Activated T-cell treated with anti-CD3 and anti-CD28 coated beads, Interleukin-2, amount 50 U/mL, for 1 hour (primary cell): ENCODE results near the gene MRPL55.
A peak's percentile ranks its signal among the peaks of the same experiment; 100 is the strongest.

Experiments
- DNase-seq: peaks from one replicate; pipeline ENCODE4 v3.0.0-alpha.2; 2020

The MRPL55 gene

DNA sequence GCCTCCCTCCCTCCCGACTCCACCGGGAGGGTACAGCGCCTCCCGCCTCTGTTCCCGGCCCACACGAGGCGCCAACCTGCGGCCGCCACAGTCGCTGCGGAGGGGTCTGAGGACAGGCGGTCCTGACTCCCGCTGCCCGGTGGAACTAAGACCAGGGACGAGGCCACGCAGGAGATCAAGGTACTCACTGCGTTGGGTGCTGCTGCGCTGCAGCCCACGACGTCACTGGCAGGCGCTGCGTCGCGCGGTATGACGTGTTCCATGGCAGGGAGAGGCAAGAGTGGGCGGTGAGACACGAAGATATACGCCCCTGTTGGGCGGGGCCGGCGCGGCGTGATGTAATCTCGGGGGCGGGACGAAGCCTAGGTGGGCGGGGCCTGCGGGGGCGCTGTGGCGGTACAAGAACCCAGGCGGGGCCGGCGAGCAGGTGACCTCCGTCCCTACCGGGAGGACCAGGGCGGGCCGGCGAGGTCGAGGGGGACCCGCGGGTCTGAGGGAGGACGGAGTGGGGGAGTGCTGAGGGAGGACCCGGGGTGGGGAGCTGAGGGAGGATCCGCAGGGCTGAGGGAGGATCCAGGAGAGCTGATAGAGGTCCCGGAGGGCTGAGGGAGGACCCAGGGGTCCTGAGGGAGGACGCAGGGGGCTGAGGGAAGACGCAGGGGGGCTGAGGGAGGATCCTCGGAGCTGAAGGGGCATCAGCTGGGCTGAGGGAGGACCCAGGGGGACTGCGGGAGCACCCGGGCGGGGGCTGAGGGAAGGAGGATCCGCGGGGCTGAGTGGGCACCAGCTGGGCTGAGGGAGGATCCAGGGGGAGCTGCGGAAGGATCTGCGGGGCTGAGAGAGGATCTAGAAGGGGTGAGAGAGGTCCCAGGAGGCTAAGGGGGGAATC is at the start of gene MRPL55:
MRPL55 (minus strand) TSS at position 227 of the 889 bp plus-strand sequence. CDS start 1,039 bp downstream, outside the sequence.
- DNase-seq: peak; percentile 100

DNA sequence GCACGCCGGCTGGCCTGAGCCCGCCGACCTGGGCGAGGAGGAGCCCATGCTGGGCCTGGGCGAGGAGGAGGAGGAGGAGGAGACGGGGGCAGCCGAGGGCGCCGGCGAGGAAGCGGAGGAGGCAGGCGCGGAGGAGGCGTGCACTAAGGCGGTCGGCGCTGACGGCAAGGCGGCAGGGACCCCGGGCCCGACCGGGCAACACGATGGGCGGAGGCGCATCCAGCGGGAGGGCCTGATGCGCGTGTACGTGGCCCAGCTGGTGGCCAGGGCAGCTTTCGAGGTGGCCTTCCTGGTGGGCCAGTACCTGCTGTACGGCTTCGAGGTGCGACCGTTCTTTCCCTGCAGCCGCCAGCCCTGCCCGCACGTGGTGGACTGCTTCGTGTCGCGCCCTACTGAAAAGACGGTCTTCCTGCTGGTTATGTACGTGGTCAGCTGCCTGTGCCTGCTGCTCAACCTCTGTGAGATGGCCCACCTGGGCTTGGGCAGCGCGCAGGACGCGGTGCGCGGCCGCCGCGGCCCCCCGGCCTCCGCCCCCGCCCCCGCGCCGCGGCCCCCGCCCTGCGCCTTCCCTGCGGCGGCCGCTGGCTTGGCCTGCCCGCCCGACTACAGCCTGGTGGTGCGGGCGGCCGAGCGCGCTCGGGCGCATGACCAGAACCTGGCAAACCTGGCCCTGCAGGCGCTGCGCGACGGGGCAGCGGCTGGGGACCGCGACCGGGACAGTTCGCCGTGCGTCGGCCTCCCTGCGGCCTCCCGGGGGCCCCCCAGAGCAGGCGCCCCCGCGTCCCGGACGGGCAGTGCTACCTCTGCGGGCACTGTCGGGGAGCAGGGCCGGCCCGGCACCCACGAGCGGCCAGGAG is 49.3 kb upstream of the MRPL55 start:
- DNase-seq: no peak

DNA sequence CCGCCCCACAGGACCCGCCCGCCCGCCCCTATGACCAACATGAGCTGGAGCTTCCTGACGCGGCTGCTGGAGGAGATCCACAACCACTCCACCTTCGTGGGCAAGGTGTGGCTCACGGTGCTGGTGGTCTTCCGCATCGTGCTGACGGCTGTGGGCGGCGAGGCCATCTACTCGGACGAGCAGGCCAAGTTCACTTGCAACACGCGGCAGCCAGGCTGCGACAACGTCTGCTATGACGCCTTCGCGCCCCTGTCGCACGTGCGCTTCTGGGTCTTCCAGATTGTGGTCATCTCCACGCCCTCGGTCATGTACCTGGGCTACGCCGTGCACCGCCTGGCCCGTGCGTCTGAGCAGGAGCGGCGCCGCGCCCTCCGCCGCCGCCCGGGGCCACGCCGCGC is 48.6 kb upstream of the MRPL55 start:
- DNase-seq: no peak

DNA sequence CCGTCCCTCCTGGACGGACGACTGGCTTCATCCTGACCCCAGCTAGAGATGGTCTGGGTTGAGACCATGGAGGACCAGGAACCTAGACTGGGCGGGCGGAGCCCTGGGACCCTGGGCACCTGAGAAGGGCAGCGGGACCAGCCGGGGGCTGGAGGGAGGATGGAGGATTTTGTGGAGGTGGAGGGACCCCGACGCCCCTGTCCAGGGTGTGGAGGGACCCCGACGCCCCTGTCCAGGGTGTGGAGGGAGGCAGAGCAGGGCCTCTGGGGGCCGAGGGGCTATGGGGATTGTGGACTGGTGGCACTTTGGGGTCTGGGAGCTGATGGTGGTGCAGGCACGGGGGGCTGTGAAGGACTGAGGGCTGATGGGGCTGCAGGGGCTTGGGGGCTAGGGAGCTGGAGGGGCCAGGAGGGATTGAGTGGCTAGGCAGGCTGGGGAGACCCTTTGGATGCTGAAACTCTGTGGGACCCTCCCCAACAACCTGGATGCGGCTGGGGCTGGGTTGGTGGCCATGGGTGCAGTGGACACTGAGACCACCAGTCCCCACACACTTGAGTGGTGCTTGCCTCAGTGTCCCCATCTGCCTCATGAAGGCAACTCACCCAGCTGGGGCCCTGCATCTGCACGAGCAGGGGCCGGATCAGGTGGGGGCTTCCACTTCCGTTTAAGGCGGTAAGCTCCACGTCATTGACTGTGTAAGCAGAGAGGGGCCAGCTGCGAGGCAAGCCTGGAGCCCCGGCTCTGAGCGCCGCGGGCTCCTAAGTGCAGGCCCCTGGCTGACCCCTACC is 48.0 kb upstream of the MRPL55 start:
- no peak for DNase-seq

DNA sequence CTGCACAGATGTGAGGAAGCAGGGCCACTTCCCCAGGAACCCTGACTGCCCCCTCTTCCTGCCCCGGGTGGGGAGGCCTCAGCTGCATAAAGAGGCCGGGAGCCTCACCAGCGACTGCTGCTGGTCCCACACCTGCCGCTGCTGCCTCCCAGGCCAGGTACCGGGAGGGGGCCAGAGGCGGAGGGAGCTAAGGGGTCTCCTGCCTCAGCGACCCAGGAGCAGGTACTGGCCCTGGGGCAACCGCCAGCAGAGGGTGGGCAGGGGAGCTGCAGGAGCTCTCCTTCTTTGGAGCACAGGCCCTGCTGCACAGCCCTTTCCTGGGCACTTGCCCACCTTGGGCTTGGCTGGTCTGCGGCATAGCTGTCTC is 47.4 kb upstream of the MRPL55 start:
- DNase-seq: no peak

DNA sequence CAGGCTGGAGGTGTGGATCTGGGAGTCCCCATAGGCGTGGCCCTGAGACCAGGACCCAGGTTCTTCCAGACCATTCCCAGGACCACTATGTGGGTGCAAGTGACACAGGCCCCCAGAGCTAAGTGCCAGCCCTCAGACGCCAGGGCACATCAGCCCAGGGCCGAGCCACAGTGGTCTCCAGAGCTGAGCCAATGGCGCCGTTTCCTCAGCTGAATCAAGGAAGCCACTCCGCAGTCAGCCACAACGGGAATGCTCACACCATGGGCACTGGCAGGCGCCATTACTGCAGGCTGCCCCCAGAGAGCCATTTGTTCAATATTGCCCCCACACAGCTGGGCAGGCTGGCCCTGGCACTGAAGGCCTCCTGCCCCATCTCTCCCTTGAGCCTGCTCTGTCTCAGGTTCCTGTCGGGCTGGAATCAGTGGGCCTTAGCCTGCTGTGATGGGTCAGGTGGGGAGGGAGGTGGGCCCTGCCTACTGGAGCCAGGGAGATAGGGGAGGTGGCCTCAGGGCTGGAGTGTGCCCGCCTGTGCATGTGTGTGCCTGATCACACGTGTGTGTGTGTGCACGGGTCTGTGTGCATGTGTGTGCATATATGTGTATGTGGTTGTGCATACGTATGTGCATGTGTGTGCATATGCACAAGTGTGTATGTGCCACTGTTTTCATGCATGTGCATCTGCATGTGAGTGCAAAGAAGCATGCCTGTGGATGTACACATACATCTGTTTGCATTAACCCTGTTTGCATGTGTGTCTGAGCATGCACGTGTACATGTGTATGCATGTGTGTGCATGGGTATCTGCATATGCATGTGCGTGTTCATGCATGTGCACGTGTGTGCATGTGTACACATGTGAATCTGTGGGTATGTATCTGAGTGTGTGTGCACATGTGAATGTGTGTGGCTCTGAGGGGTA is 46.8 kb upstream of the MRPL55 start:
- DNase-seq: no peak

DNA sequence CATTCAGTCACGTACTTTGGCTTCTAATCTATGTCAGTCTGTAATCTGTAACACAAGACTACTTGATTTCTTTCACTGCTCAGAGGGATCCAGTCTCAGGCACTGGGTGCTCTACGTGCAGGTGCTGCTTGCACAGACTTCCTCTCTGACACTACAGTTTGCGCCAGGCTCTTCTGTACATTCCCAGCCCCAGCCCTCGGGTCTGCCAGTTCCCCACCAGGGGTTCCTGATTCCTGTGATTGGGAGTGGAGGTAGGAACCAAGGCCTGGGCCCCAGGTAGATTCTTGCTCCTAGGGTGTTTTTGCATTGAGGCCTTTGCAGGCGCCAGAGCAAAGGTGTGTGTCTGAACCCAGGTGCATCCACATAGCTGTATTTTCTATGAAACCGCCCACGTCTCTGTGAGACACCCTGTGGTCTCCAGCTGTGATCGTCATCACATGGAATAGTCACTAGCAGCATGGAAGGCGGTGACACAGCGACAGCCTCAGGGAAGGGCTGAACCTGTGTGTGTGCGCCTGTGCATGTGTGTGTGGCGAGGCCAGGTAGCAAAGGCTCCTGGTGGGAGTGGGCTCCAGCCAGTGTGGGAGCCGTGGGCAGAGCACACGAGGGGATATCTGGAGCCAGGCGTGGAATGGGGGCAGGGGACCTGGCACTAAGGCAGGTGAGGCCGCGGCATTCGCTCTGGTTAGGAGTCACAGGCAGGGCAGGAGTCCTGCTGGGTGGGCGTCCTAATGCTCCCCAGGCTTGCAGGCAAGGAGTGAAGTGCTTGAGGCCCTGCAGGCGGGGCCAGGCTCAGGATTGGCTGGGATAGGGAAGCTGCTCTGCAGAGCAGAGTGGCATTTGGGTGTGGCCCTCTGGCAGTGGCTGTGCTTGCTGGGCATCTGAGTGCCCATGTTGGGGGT is 45.8 kb upstream of the MRPL55 start:
- DNase-seq: no peak

DNA sequence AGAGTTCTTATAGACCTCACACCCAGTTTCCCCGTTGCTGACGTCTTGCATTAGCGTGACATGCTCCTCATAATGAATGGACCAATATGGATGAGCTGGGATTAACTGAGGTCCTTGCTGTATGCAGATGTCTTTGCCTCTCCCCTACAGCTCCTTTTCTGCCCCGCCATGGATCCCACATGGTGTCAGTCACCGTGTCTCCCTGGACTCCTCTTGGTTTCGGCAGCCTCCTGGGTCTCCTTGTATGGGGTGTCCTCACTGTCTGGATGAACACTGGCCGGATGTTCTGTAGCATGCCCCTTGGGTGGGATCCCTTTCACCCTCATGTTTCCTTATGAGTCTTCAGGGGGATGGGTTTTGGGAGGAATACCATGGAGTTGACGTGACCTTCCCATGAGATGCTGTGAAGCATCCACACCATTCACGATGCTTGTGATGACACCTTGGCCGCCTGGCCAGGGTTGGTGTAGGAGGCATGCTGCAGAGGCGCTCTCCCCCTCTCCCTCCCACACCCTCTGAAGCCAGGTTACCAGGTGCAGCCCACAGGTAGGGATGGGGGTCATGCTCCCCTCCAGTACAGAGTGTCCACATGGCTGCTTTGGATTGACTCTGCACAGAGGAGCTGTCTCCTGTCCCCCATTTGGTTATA is 45.0 kb upstream of the MRPL55 start:
- no peak for DNase-seq

DNA sequence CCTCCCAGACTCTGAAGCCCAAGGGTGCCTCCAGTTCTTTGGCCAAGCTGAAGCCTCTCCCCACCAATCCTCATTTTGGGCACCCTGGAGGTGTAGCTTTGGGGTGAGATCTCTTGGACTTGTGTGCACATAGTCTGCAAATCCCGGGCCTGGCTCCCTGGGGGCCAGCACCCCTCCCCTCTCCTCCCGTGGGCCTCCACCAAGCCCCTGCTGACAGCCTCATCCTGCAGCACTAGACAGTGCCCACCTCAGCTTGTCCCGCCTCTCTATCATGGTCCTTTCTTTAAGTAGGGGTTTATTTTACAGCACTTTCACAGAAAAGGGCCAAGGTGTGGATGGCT is 43.8 kb upstream of the MRPL55 start:
- no peak for DNase-seq

DNA sequence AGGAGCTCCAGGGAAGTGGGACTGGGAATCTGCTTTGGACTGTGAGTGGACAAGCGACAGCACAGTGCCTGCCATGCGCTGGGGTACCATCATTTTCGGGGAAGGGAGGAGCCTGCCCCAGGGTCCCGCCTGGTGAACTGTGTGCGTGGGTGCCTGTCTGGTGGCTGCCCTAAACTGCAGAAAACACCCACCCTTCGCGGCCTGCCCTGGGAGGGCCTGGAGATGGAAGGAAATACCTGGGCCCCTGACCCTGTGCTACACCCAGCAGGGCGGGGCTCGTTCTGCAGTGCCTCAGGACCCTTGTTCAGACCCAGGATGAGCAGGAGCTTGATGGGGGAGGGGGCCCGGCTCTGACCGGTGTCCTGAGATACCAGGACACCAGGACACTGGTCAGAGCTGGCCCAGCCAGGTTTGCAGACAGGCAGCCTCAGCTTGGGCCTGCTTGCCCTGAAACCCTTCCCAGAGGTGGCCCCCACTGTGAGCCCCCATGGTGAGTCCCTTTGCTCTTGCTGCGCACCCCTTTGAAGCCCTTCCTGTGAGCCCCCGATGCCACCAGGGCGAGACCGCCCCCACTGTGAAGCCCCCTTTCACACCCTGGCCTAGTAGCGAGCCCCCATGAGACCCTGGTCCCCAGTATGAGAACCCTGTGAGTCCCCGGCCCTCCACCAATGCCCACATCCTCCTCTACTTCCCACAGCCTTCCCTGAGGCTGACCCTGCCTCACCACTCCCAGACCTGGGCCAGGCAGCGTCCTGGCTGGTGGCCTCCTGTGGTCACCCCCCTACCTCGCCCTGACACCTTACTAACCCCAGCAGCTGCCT is 43.2 kb upstream of the MRPL55 start:
- no peak for DNase-seq

DNA sequence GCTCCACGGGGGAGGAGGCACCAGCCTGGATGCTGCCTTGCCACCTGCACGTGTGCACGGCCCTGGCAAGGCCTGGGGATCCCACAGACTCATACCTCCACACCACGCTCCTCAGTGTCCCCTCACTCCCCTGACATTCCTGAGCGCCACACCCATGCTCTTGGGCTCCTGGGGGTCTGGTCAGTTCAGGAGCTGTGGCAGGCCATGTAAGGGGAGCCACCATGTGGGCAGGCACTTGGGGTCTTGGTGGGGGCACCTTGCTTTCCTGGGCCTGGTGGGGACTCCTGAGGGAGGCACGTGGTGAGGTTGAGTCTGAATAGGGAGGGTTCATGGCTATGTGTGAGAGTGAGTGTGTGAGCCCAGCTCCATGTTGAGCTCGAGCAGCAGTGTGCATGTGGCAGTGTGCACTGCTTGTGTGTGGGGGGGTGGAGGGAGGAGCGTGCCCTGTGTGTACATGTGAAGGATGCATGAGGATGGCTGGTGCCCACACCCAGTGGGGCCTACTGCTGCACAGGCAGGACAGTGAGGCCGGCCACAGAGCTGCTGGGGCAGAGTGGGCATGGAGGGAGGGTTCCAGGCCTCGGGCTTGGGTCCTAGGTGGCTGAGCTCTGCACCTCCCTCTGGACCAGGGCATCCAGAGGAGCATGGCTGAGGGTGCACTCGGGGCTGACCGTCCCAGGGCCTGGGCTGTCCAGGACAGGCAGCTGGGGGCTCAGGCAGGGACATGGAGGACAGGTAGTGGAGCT is 42.3 kb upstream of the MRPL55 start:
- peak; percentile 17 for DNase-seq

DNA sequence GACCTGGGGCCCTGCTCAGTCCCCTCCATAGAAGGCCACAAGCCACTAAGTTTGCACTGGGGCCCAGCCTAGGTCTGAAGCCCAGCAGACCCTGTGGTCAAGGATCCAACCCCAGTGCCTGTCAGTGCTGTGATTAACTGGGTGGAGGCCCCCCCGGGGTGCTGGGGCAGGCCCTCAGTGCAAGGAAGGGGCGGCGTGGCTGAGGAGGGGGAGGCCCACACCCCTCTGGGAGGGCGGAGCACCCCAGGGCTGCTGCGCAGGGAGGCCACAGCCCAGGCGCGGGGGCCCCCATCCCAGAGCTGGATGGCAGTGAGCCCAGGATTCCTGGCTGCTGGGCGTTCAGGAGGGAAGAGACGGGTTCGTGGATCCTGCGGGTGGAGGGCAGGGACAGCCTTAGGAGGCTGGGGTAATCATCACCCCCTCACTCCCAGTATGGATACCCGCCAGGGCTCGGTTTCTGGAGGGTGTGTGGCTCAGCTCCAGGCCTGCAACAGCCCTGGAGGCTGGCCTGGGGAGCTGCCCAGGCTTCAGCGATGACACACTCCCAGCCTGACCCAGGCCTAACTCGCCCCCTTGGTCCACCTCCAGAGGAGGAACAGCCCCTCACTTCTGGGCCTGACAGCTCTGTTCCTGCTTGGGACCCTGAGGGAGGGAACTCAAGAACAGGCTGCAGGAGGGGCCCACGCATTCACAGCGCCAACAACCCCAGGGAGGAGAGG is 41.5 kb upstream of the MRPL55 start:
- peak; percentile 17 for DNase-seq

DNA sequence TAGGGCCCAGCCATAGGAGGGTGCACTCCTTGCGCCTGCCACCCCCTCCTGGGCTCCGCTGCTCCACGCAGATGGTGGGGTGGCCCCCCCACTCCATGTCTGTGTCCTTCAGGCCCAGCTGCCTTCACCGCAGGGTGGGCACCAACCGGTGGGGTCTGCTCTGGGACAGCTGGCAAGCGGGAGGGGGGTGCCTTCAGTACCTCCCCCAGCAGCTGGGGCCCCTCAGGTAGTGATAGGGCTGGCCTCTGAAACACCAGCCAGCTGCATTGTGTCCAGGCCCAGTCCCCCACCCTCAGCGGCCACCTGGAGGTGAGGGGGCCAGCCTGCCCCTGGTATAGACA is 41.0 kb upstream of the MRPL55 start:
- DNase-seq: peak; percentile 21

DNA sequence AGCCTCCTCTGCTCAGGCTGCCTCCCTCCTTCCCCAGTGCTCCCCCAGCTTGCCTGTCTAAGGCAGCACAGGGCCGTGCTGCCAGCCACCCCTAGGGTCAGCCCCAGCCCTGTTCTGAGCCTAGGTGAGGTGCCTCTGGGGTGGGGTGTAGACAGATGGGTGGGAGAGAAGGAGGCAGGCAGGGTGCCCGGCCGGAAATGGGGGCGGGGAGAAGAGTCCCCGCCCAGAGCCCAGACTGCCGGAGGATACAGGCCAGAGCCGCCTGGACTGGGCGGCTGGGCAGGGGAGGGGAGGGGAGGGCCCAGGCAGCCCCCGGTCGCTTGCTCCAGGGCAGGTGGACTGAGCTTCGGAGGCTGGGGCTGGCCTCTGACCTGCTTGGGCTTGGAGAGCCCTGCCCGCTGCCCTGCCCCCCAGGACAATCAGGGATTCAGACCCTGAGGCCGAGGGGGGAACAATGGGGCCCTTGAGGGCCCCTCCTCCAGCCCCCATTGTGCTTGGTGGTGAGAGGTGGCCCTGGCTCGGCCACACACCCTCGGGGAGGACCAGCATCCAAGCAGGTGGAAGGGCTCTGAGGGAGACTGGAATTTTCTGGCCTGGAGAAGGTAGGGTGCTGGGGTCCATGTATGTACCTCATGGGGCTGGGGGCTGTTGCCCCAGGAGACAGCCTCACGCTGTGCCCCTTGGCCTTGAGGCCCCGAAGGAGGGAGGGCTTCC is 40.5 kb upstream of the MRPL55 start, which contains the start of gene GJC2:
GJC2 (plus strand) TSS at position 525 of the 714 bp plus-strand sequence. CDS start 7,829 bp downstream, outside the sequence.
- peak; percentile 17 for DNase-seq

DNA sequence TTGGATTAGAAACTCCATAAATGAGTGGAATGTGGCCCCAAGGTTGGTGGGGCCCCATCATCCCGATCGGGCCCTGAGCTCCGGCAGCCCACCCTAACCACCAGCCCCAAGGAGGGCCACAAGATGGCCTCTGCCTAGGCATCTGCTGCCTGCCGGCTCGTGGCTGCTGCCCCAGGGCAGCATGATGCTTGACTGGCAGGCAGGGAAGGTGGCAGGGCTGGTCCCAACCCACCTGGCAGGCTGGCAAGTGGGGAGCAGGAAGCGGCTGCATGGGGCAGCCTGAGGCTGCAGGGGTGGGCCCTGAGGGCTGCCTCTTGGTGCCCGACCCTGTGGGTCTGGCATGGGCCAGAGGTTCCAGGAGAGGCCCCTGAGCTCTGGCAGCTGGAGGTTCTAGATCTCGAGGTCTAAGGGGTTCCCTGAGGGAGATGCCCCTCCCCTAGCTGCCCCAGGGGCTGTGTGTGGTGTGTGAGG is 39.9 kb upstream of the MRPL55 start:
- peak; percentile 15 for DNase-seq

DNA sequence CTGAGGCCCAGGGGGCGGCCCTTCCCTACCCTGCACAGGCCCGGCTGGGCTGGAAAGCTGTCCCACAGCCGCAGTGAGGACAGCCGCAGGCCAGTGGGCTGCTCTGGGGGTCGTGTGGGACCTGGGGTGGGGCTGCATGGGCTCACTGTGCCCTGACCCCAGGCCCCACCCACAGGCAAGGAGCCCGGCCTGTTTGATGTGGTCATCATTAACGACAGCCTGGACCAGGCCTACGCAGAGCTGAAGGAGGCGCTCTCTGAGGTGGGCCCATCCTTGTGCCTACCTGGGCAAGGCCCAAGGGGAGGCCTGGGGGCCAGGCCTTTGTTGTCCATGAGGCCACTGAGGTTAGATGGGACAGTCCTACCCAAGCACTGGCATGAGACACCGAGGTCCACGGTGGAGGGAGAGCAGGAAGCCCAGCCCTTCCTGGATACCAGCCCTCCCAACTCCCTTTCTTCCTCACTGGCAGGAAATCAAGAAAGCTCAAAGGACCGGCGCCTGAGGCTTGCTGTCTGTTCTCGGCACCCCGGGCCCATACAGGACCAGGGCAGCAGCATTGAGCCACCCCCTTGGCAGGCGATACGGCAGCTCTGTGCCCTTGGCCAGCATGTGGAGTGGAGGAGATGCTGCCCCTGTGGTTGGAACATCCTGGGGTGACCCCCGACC is 39.2 kb upstream of the MRPL55 start:
- peak; percentile 14 for DNase-seq

DNA sequence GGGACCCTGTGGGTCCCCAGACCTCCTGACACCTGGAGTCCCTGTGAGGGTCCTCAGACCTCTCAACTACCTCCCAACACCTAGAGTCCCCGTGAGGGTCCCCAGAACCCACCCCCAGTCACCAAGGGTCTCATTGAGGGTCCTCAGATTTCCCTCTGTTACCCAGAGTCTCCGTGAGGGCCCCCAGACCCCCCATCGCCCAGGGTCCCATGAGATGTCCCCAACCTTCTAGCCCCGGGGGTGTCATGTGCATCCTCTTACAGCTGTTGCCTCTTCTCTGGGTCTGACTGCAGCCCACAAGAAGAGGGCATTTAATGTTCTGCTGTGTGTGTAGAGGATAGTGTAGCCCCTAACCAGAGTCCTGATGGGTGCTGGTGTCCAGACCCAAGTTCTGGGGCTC is 38.7 kb upstream of the MRPL55 start:
- no peak for DNase-seq
